Cortex of kidney (tissue), 1 donor: ENCODE measurements around the gene HMX3.
"Not testable (repeated sequence)": the region's sequence is repeated elsewhere in the genome, so short reads cannot be mapped to it uniquely, and the experiment has no call there.

Experiments
- DNase-seq: peaks from one replicate; lab custom pipeline; 2025; lab: John Stamatoyannopoulos, UW

Gene HMX3

GRCh38 chr10:123175389-123176387, 39.9 kb downstream of the HMX3 start:
- DNase-seq = no peak

- DNase-seq = not testable (repeated sequence)
Observed at GRCh38 chr10:123178390-123178789, 42.6 kb downstream of the HMX3 start.

- DNase-seq = no peak
Observed at GRCh38 chr10:123180101-123181090, 44.6 kb downstream of the HMX3 start.

GRCh38 chr10:123183724-123184123, 48.0 kb downstream of the HMX3 start:
- DNase-seq = no peak

- no peak for DNase-seq
Observed at GRCh38 chr10:123187781-123188180, 52.0 kb downstream of the HMX3 start.
